ENCODE data around the gene SP6. TPM values are rescaled to one million over a fixed set of nuclear protein-coding genes. Genes with fewer than 3 reads are reported as not detected.

Gene SP6
- total RNA-seq, 5 donors from 2014 or later (not counting 1 experiment from before 2014, with no cell fraction given) = 0.10 to 0.26 (median 0.13) TPM

- ChIA-PET POLR2A (interaction anchor here (0.6 to 1.0 kb wide), 6 partner anchors 21 to 1628 kb away, joined by 3 to 6 read pairs (median 4); partner anchors contain the start of genes CDK5RAP3 (in 1 of the 2) and PNPO (in 1 of the 2)), CTCF (interaction anchor here (0.6 to 1.5 kb wide), 9 partner anchors 45 to 726 kb away, joined by 3 to 12 read pairs (median 5); partner anchors contain the start of genes CDK5RAP3 (in 1 of the 2), LRRC46 (in 1 of the 2), MRPL10 (in 1 of the 2) and PNPO (in 1 of the 2))
- Mint-ChIP-seq H3K27ac (peak within 1 kb of the TSS; percentile 98 to 100), H3K9me3 (no peaks in the 10 kb centered on the region), H3K4me1 (peaks cover 45 to 55% (median 51%) of the 10 kb centered on the region in 3 donors), H3K36me3 (peaks cover 4% of the 10 kb centered on the region), H3K4me3 (peak within 1 kb of the TSS; percentile 90 to 98 (median 98)), H3K27me3 (no peaks in the 10 kb centered on the region)
- under 1% methylated on average over 68 of the region's 70 CpGs for WGBS (ENCODE audit: insufficient coverage)
- peak; percentile 95 to 100 (median 99) for DNase-seq
- H3K27me3 ChIP-seq (replicated peaks in 1 of 2; ENCODE audit: control insufficient read depth in 2 of 2, extremely low read depth in 1 of 2, insufficient read depth in 2 of 2, low read length in 1 of 2) = no peaks in the 10 kb centered on the region
- H3K27ac ChIP-seq (ENCODE audit: low read length) = peak within 1 kb of the TSS; percentile 92
- H3K4me3 ChIP-seq (ENCODE audit: control insufficient read depth in 1 of 2, extremely low read depth in 1 of 2, low read length in 1 of 2) = peak within 1 kb of the TSS; percentile 94 to 95
- peaks cover 0 to 22% of the 10 kb centered on the region in 2 donors for H3K36me3 ChIP-seq (ENCODE audit: control insufficient read depth in 2 of 2, extremely low read depth in 1 of 2, insufficient read depth in 1 of 2, low read length in 1 of 2)
- no peaks in the 10 kb centered on the region for H3K9me3 ChIP-seq
- ATAC-seq (replicated peaks in 1 of 4) = peak; percentile 88 to 91 (median 89)
- peaks cover 11 to 23% of the 10 kb centered on the region in 2 experiments for H3K4me1 ChIP-seq (ENCODE audit: control insufficient read depth in 1 of 2, extremely low read depth in 1 of 2, insufficient read depth in 2 of 2, low read length in 2 of 2)
Observed at GRCh38 chr17:47895856-47896671, 45.1 kb upstream of the SP6 start, which contains the start of gene SP2. Gene SP2, plus strand, starts transcription at chr17:47896236. Its CDS starts 51 bp downstream, at chr17:47896287.

GRCh38 chr17:47895347-47895855 lies 44.4 kb upstream of the SP6 start:
- peak overlapping the region; percentile 85 to 95 for H3K4me3 ChIP-seq (ENCODE audit: control insufficient read depth in 1 of 2, extremely low read depth in 1 of 2, low read length in 1 of 2)
- peaks cover 11 to 23% of the 10 kb centered on the region in 2 experiments for H3K4me1 ChIP-seq (ENCODE audit: control insufficient read depth in 1 of 2, extremely low read depth in 1 of 2, insufficient read depth in 2 of 2, low read length in 2 of 2)
- DNase-seq (peak in 4 of 35 experiments; percentile 5 to 34 (median 16)), ATAC-seq (replicated peaks in 1 of 4) (no peak)
- Mint-ChIP-seq H3K27ac (peak overlapping the region; percentile 98 to 100), H3K4me3 (peak overlapping the region; percentile 90 to 98 (median 98)), H3K4me1 (peaks cover 45 to 52% (median 49%) of the 10 kb centered on the region in 3 donors), H3K27me3 (no peaks in the 10 kb centered on the region), H3K36me3 (peaks cover 4% of the 10 kb centered on the region), H3K9me3 (no peaks in the 10 kb centered on the region)
- ChIA-PET CTCF (interaction anchor here (0.5 to 1.5 kb wide), 11 partner anchors 46 to 726 kb away, joined by 3 to 12 read pairs (median 4); partner anchors contain the start of genes CDK5RAP3 (in 1 of the 2), LRRC46 (in 1 of the 2), MRPL10 (in 1 of the 2) and PNPO (in 1 of the 2)), POLR2A (interaction anchor here (0.6 to 1.0 kb wide), 5 partner anchors 22 to 649 kb away, joined by 3 to 5 read pairs (median 4); partner anchors contain the start of genes CDK5RAP3 (in 1 of the 2) and PNPO (in 1 of the 2))
- H3K27me3 ChIP-seq (replicated peaks in 1 of 2; ENCODE audit: control insufficient read depth in 2 of 2, extremely low read depth in 1 of 2, insufficient read depth in 2 of 2, low read length in 1 of 2) = no peaks in the 10 kb centered on the region
- WGBS (ENCODE audit: insufficient coverage) = 0% methylated on average over 11 of the region's 25 CpGs
- peak overlapping the region; percentile 85 for H3K27ac ChIP-seq (ENCODE audit: low read length)
- peaks cover 0 to 19% of the 10 kb centered on the region in 2 donors for H3K36me3 ChIP-seq (ENCODE audit: control insufficient read depth in 2 of 2, extremely low read depth in 1 of 2, insufficient read depth in 1 of 2, low read length in 1 of 2)
- H3K9me3 ChIP-seq = no peaks in the 10 kb centered on the region

- CTCF ChIA-PET = interaction anchor here (0.5 to 1.5 kb wide), 12 partner anchors 47 to 245 kb away, joined by 3 to 12 read pairs (median 5); partner anchors contain the start of genes CDK5RAP3 (in 1 of the 2), LRRC46 (in 1 of the 2), MRPL10 (in 1 of the 2) and PNPO (in 1 of the 2)
- peak overlapping the region; percentile 85 to 95 for H3K4me3 ChIP-seq (ENCODE audit: control insufficient read depth in 1 of 2, extremely low read depth in 1 of 2, low read length in 1 of 2)
- no peaks in the 10 kb centered on the region for H3K9me3 Mint-ChIP-seq
Observed at GRCh38 chr17:47894498-47895346, 43.8 kb upstream of the SP6 start.

GRCh38 chr17:47891545-47892088 lies 40.7 kb upstream of the SP6 start:
- H3K9me3 ChIP-seq = no peaks in the 10 kb centered on the region
- H3K27me3 Mint-ChIP-seq = no peaks in the 10 kb centered on the region
- DNase-seq = no peak
- no peak overlapping the region for H3K4me3 ChIP-seq (ENCODE audit: control insufficient read depth in 1 of 2, extremely low read depth in 1 of 2, low read length in 1 of 2)
- no peaks in the 10 kb centered on the region for H3K36me3 Mint-ChIP-seq
- H3K27me3 ChIP-seq (replicated peaks in 1 of 2; ENCODE audit: control insufficient read depth in 2 of 2, extremely low read depth in 1 of 2, insufficient read depth in 2 of 2, low read length in 1 of 2) = peaks cover 0 to 3% of the 10 kb centered on the region in 2 experiments
- no peak overlapping the region for H3K27ac Mint-ChIP-seq
- H3K4me1 ChIP-seq (ENCODE audit: control insufficient read depth in 1 of 2, extremely low read depth in 1 of 2, insufficient read depth in 2 of 2, low read length in 2 of 2) = peaks cover 4 to 14% of the 10 kb centered on the region in 2 experiments
- ChIA-PET CTCF (interaction anchor here (0.7 to 3.1 kb wide), 8 partner anchors 46 to 119 kb away, joined by 3 to 27 read pairs (median 4); partner anchors contain the start of genes SCRN2 (in 2 of the 2), CDK5RAP3 (in 1 of the 2), LRRC46 (in 1 of the 2) and MRPL10 (in 1 of the 2)), POLR2A (interaction anchor here in 1 of 2 donors (0.6 kb wide), 1 partner anchor 1671 kb away, joined by 6 read pairs; no protein-coding TSS in a partner anchor)
- peaks cover 0 to 2% of the 10 kb centered on the region in 2 donors for H3K36me3 ChIP-seq (ENCODE audit: control insufficient read depth in 2 of 2, extremely low read depth in 1 of 2, insufficient read depth in 1 of 2, low read length in 1 of 2)
- no peak for ATAC-seq (replicated peaks in 1 of 4)
- H3K27ac ChIP-seq (ENCODE audit: low read length) = no peak overlapping the region
- WGBS (ENCODE audit: insufficient coverage) = 90% methylated on average over 1 of the region's 4 CpGs
- H3K4me1 Mint-ChIP-seq = peaks cover 18 to 24% (median 21%) of the 10 kb centered on the region in 3 donors
- H3K4me3 Mint-ChIP-seq = no peak overlapping the region
- no peaks in the 10 kb centered on the region for H3K9me3 Mint-ChIP-seq

More at GRCh38 chr17:47894498-47895346, 43.8 kb upstream of the SP6 start:
- ATAC-seq (replicated peaks in 1 of 4) = no peak
- POLR2A ChIA-PET = interaction anchor here (0.6 to 1.0 kb wide), 3 partner anchors 22 to 218 kb away, joined by 3 to 5 read pairs (median 5); partner anchors contain the start of gene PNPO (in 1 of the 2)
- H3K27me3 Mint-ChIP-seq = no peaks in the 10 kb centered on the region
- WGBS (ENCODE audit: insufficient coverage) = 42% methylated on average over 6 of the region's 11 CpGs
- no peak for DNase-seq
- H3K9me3 ChIP-seq = no peaks in the 10 kb centered on the region
- peaks cover 4% of the 10 kb centered on the region for H3K36me3 Mint-ChIP-seq
- peak overlapping the region; percentile 90 to 98 (median 98) for H3K4me3 Mint-ChIP-seq
- peaks cover 11 to 28% of the 10 kb centered on the region in 2 experiments for H3K4me1 ChIP-seq (ENCODE audit: control insufficient read depth in 1 of 2, extremely low read depth in 1 of 2, insufficient read depth in 2 of 2, low read length in 2 of 2)
- peaks cover 44 to 51% (median 48%) of the 10 kb centered on the region in 3 donors for H3K4me1 Mint-ChIP-seq
- no peaks in the 10 kb centered on the region for H3K27me3 ChIP-seq (replicated peaks in 1 of 2; ENCODE audit: control insufficient read depth in 2 of 2, extremely low read depth in 1 of 2, insufficient read depth in 2 of 2, low read length in 1 of 2)
- peak overlapping the region; percentile 85 for H3K27ac ChIP-seq (ENCODE audit: low read length)
- H3K27ac Mint-ChIP-seq = peak overlapping the region; percentile 98 to 100
- H3K36me3 ChIP-seq (ENCODE audit: control insufficient read depth in 2 of 2, extremely low read depth in 1 of 2, insufficient read depth in 1 of 2, low read length in 1 of 2) = peaks cover 0 to 13% of the 10 kb centered on the region in 2 donors

Measured in T-cell (primary cell).